IPS-NIHi11 (cell line): Measurements from ENCODE around the gene ORC3.
"Not testable (repeated sequence)": the region's sequence is repeated elsewhere in the genome, so short reads cannot be mapped to it uniquely, and the experiment has no call there.

Source experiments
- DNase-seq: peaks from one replicate; pipeline ENCODE4 v3.0.0; 2012; ENCODE audit warnings: mixed read lengths, low spot score

Gene ORC3

GRCh38 chr6:87661016-87661415 is 71.1 kb downstream of the ORC3 start:
- DNase-seq = no peak

- DNase-seq = no peak
Measured at GRCh38 chr6:87661503-87661902, 71.6 kb downstream of the ORC3 start.

GRCh38 chr6:87663434-87663833 is 73.5 kb downstream of the ORC3 start:
- DNase-seq = no peak

GRCh38 chr6:87664921-87665485 is 75.1 kb downstream of the ORC3 start:
- DNase-seq = no peak

GRCh38 chr6:87667032-87667431 is 77.1 kb downstream of the ORC3 start:
- DNase-seq = no peak

GRCh38 chr6:87668013-87668412 is 78.1 kb downstream of the ORC3 start:
- no peak for DNase-seq

- DNase-seq = no peak
Measured at GRCh38 chr6:87669051-87669450, 79.1 kb downstream of the ORC3 start.

- DNase-seq = no peak
Measured at GRCh38 chr6:87670707-87671106, 80.8 kb downstream of the ORC3 start.

GRCh38 chr6:87671555-87672029 is 81.7 kb downstream of the ORC3 start:
- DNase-seq = no peak

- no peak for DNase-seq
Measured at GRCh38 chr6:87672641-87673040, 82.7 kb downstream of the ORC3 start.

- no peak for DNase-seq
Measured at GRCh38 chr6:87673237-87673636, 83.3 kb downstream of the ORC3 start.

GRCh38 chr6:87674290-87674689 is 84.4 kb downstream of the ORC3 start:
- no peak for DNase-seq

GRCh38 chr6:87675004-87675681 is 85.2 kb downstream of the ORC3 start:
- no peak for DNase-seq

- DNase-seq = no peak
Measured at GRCh38 chr6:87682310-87682709, 92.4 kb downstream of the ORC3 start.

GRCh38 chr6:87683890-87684289 is 94.0 kb downstream of the ORC3 start:
- no peak for DNase-seq

- no peak for DNase-seq
Measured at GRCh38 chr6:87684895-87685654, 95.1 kb downstream of the ORC3 start.

- DNase-seq = not testable (repeated sequence)
Measured at GRCh38 chr6:87686636-87687205, 96.8 kb downstream of the ORC3 start.

GRCh38 chr6:87687296-87687695 is 97.4 kb downstream of the ORC3 start:
- no peak for DNase-seq

- DNase-seq = not testable (repeated sequence)
Measured at GRCh38 chr6:87687893-87688292, 98.0 kb downstream of the ORC3 start.

GRCh38 chr6:87690441-87690840 is 100.5 kb downstream of the ORC3 start:
- no peak for DNase-seq

GRCh38 chr6:87692086-87692485 is 102.2 kb downstream of the ORC3 start:
- DNase-seq = no peak

- not testable (repeated sequence) for DNase-seq
Measured at GRCh38 chr6:87696817-87697216, 106.9 kb downstream of the ORC3 start.
